ENCODE data around the gene RRP8.

- TF ChIP-seq POLR2A (IDR thresholded peaks at IDR 0.05), result peak in 1 of 2 donors; percentile 49
- TF ChIP-seq, protein P1, sequence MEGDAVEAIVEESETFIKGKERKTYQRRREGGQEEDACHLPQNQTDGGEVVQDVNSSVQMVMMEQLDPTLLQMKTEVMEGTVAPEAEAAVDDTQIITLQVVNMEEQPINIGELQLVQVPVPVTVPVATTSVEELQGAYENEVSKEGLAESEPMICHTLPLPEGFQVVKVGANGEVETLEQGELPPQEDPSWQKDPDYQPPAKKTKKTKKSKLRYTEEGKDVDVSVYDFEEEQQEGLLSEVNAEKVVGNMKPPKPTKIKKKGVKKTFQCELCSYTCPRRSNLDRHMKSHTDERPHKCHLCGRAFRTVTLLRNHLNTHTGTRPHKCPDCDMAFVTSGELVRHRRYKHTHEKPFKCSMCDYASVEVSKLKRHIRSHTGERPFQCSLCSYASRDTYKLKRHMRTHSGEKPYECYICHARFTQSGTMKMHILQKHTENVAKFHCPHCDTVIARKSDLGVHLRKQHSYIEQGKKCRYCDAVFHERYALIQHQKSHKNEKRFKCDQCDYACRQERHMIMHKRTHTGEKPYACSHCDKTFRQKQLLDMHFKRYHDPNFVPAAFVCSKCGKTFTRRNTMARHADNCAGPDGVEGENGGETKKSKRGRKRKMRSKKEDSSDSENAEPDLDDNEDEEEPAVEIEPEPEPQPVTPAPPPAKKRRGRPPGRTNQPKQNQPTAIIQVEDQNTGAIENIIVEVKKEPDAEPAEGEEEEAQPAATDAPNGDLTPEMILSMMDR (IDR thresholded peaks at IDR 0.05), result peak in 1 of 3 donors; percentile 12
These were observed 9.0 kb upstream of the RRP8 start, which contains the start of gene TAF10 for GRCh38 chr11:6612213-6613041.

Measured in lower leg skin (tissue), 3 donors.